GM12878 (cell line): ENCODE results near the gene MFAP2. TPM values are rescaled to one million over a fixed set of nuclear protein-coding genes. Genes with fewer than 3 reads are reported as not detected.

Source experiments
- ATF2 ChIP-seq: IDR thresholded peaks from 2 replicates; pipeline ENCODE4 v1.6.1; 2012; ENCODE audit warnings: low read length, inconsistent platforms
- CHD1 ChIP-seq: IDR thresholded peaks from 2 replicates; pipeline ENCODE4 v1.6.1; 2012; ENCODE audit warnings: low read depth, low read length, improper control_type of control experiment
- CTCF ChIP-seq, 3 experiments: IDR thresholded peaks in 2 of 3; conservative IDR thresholded peaks in 1 of 3; 2 replicates each; pipeline ENCODE4 v1.5.1; 2011; ENCODE audit warnings: low read depth in 3 of 3, low read length in 3 of 3, mild to moderate bottlenecking in 3 of 3, control low read depth in 2 of 3, moderate library complexity in 2 of 3, inconsistent platforms in 1 of 3, mixed read lengths in 1 of 3; ENCODE audit not compliant: control insufficient read depth in 2 of 3, insufficient read depth in 1 of 3; ENCODE audit errors: extremely low read depth in 1 of 3
- KAT2A ChIP-seq: conservative IDR thresholded peaks from 2 replicates; pipeline ENCODE4 v1.6.1; 2011; ENCODE audit warnings: low read depth, low read length; ENCODE audit not compliant: control insufficient read depth
- RAD21 ChIP-seq: IDR thresholded peaks from 2 replicates; pipeline ENCODE4 v1.6.1; 2011; ENCODE audit warnings: mild to moderate bottlenecking, low read depth, low read length, moderate library complexity; ENCODE audit not compliant: insufficient read depth
- SKIL ChIP-seq: fragments of 450-650 bp; IDR thresholded peaks from 2 replicates; pipeline ENCODE4 v1.6.1; 2017; ENCODE audit warnings: mild to moderate bottlenecking, low read depth, inconsistent platforms; ENCODE audit not compliant: poor library complexity, severe bottlenecking
- SREBF1 ChIP-seq: IDR thresholded peaks from 2 replicates; pipeline ENCODE4 v1.6.1; 2012; ENCODE audit warnings: mild to moderate bottlenecking, low read length
- polyA plus RNA-seq, 11 experiments: library from polyadenylated mRNA; depleted of rRNA in 4 of 11; unstranded in 6 of 11; stranded (reverse) in 5 of 11; fragments of >200 nt; fragmentation: Nextera tagmentation in 4 of 11; fragmentation: Illumina TruSeq in 1 of 11; extraction: Ambion mirVana in 4 of 11; extraction: Trizol in 1 of 11; gene quantifications; 1 replicate in 1 of 11; 2 replicates in 10 of 11; pipeline versions ENCODE4 v1.2.1 to v1.2.3, GENCODE V29; 2011 to 2016; ENCODE audit warnings: inconsistent platforms in 2 of 11, missing spikeins in 2 of 11, low read depth in 1 of 11
- total RNA-seq, 4 experiments: library from RNA; depleted of rRNA in 3 of 4; stranded (reverse); fragments of >200 nt in 3 of 4; fragmentation: Illumina TruSeq in 1 of 4; extraction: Trizol in 1 of 4; gene quantifications; 2 replicates each; pipeline versions ENCODE4 v1.2.1 to v1.2.3, GENCODE V29; 2013 to 2021

Gene MFAP2
- total and polyA plus RNA-seq, 10 of the 15 experiments (the other 5 are each of a cell fraction or from before 2014, with no cell fraction given), result 0.16 TPM; not detected in 9

GRCh38 chr1:16996845-16997244, 16.4 kb upstream of the MFAP2 start (continued):
- no peak for TF ChIP-seq ATF2
- no peak for TF ChIP-seq RAD21
- no peak for TF ChIP-seq KAT2A
- no peak for TF ChIP-seq CTCF (IDR thresholded peaks at IDR 0.05 in 2 of 3, conservative IDR thresholded peaks at IDR 0.05 in 1 of 3; ENCODE audit: control insufficient read depth in 2 of 3, extremely low read depth in 1 of 3, insufficient read depth in 1 of 3, low read depth in 3 of 3, low read length in 3 of 3)
- no peak for TF ChIP-seq SKIL
- TF ChIP-seq SREBF1, result no peak
- no peak for TF ChIP-seq CHD1
